HEK293 (cell line): Measurements from ENCODE around the gene METTL3.

ENCODE experiments used
- EGR2 ChIP-seq: fragments of 450-650 bp; formaldehyde crosslinking; IDR thresholded peaks from 2 replicates; pipeline ENCODE4 v1.5.1; 2016; ENCODE audit warnings: low read depth, missing biosample characterization, missing genetic modification characterization
- GLIS2 ChIP-seq: fragments of 450-650 bp; formaldehyde crosslinking; IDR thresholded peaks from 2 replicates; pipeline ENCODE4 v1.5.1; 2016; ENCODE audit warnings: missing biosample characterization, missing genetic modification characterization
- KLF8 ChIP-seq: fragments of 450-650 bp; formaldehyde crosslinking; IDR thresholded peaks from 2 replicates; pipeline ENCODE4 v1.5.1; 2016; ENCODE audit warnings: missing biosample characterization, missing genetic modification characterization
- OSR2 ChIP-seq: fragments of 450-650 bp; formaldehyde crosslinking; IDR thresholded peaks from 2 replicates; pipeline ENCODE4 v1.5.1; 2016; ENCODE audit warnings: missing biosample characterization, missing genetic modification characterization
- SP2 ChIP-seq: fragments of 450-650 bp; formaldehyde crosslinking; IDR thresholded peaks from 2 replicates; pipeline ENCODE4 v1.5.1; 2016; ENCODE audit warnings: missing biosample characterization, missing genetic modification characterization
- ZBTB20 ChIP-seq: fragments of 450-650 bp; formaldehyde crosslinking; IDR thresholded peaks from 2 replicates; pipeline ENCODE4 v1.5.1; 2016; ENCODE audit warnings: missing biosample characterization, missing genetic modification characterization
- ZBTB21 ChIP-seq: fragments of 450-650 bp; formaldehyde crosslinking; IDR thresholded peaks from 2 replicates; pipeline ENCODE4 v1.5.1; 2017; ENCODE audit warnings: missing biosample characterization, missing genetic modification characterization
- ZBTB7A ChIP-seq: fragments of 450-650 bp; formaldehyde crosslinking; IDR thresholded peaks from 2 replicates; pipeline ENCODE4 v1.5.1; 2016; ENCODE audit warnings: low read depth, missing biosample characterization, missing genetic modification characterization
- ZIC2 ChIP-seq: fragments of 450-650 bp; formaldehyde crosslinking; IDR thresholded peaks from 2 replicates; pipeline ENCODE4 v1.5.1; 2016; ENCODE audit warnings: missing biosample characterization, missing genetic modification characterization
- ZNF114 ChIP-seq: fragments of 450-650 bp; formaldehyde crosslinking; IDR thresholded peaks from 2 replicates; pipeline ENCODE4 v1.5.0; 2017; ENCODE audit warnings: missing biosample characterization, missing genetic modification characterization
- ZNF155 ChIP-seq: fragments of 450-650 bp; formaldehyde crosslinking; IDR thresholded peaks from 2 replicates; pipeline ENCODE4 v1.5.1; 2016; ENCODE audit warnings: missing biosample characterization, missing genetic modification characterization
- ZNF157 ChIP-seq: fragments of 450-650 bp; formaldehyde crosslinking; IDR thresholded peaks from 2 replicates; pipeline ENCODE4 v1.5.1; 2016; ENCODE audit warnings: missing biosample characterization, missing genetic modification characterization
- ZNF16 ChIP-seq: fragments of 450-650 bp; formaldehyde crosslinking; IDR thresholded peaks from 2 replicates; pipeline ENCODE4 v1.5.1; 2016; ENCODE audit warnings: low read depth, missing biosample characterization, missing genetic modification characterization
- ZNF202 ChIP-seq: fragments of 450-650 bp; formaldehyde crosslinking; IDR thresholded peaks from 2 replicates; pipeline ENCODE4 v1.5.1; 2016; ENCODE audit warnings: missing biosample characterization, missing genetic modification characterization, borderline replicate concordance
- ZNF335 ChIP-seq: fragments of 450-650 bp; formaldehyde crosslinking; conservative IDR thresholded peaks from 2 replicates; pipeline ENCODE4 v1.5.1; 2016; ENCODE audit warnings: missing biosample characterization, missing genetic modification characterization
- ZNF394 ChIP-seq: fragments of 450-650 bp; formaldehyde crosslinking; IDR thresholded peaks from 2 replicates; pipeline ENCODE4 v1.5.1; 2016; ENCODE audit warnings: missing biosample characterization, missing genetic modification characterization, mild to moderate bottlenecking, moderate library complexity, borderline replicate concordance
- ZNF514 ChIP-seq: fragments of 450-650 bp; formaldehyde crosslinking; IDR thresholded peaks from 2 replicates; pipeline ENCODE4 v1.5.1; 2016; ENCODE audit warnings: missing biosample characterization, missing genetic modification characterization
- ZNF610 ChIP-seq: fragments of 450-650 bp; formaldehyde crosslinking; IDR thresholded peaks from 2 replicates; pipeline ENCODE4 v1.5.1; 2016; ENCODE audit warnings: missing biosample characterization, missing genetic modification characterization, borderline replicate concordance
- ZNF624 ChIP-seq: fragments of 450-650 bp; formaldehyde crosslinking; IDR thresholded peaks from 2 replicates; pipeline ENCODE4 v1.5.1; 2017; ENCODE audit warnings: missing biosample characterization, missing genetic modification characterization
- ZNF660 ChIP-seq: fragments of 450-650 bp; IDR thresholded peaks from 2 replicates; pipeline ENCODE4 v1.5.1; 2018; ENCODE audit warnings: missing biosample characterization, mild to moderate bottlenecking, missing genetic modification characterization
- ZNF664 ChIP-seq: fragments of 450-650 bp; formaldehyde crosslinking; IDR thresholded peaks from 2 replicates; pipeline ENCODE4 v1.5.1; 2016; ENCODE audit warnings: missing biosample characterization, missing genetic modification characterization
- TF ChIP-seq, protein P1 (sequence below): fragments of 450-650 bp; formaldehyde crosslinking; IDR thresholded peaks from 2 replicates; pipeline ENCODE4 v1.5.1; 2016; ENCODE audit warnings: missing biosample characterization, missing genetic modification characterization
- TF ChIP-seq, protein P2 (sequence below): fragments of 450-650 bp; formaldehyde crosslinking; IDR thresholded peaks from 2 replicates; pipeline ENCODE4 v1.5.1; 2016; ENCODE audit warnings: missing biosample characterization, missing genetic modification characterization
- TF ChIP-seq, protein P3 (sequence below): fragments of 450-650 bp; formaldehyde crosslinking; conservative IDR thresholded peaks from 2 replicates; pipeline ENCODE4 v1.5.1; 2016; ENCODE audit warnings: low read depth, missing biosample characterization, missing genetic modification characterization
- TF ChIP-seq, protein P4 (sequence below): fragments of 450-650 bp; formaldehyde crosslinking; IDR thresholded peaks from 2 replicates; pipeline ENCODE4 v1.5.1; 2016; ENCODE audit warnings: missing biosample characterization, missing genetic modification characterization

The METTL3 gene

DNA sequence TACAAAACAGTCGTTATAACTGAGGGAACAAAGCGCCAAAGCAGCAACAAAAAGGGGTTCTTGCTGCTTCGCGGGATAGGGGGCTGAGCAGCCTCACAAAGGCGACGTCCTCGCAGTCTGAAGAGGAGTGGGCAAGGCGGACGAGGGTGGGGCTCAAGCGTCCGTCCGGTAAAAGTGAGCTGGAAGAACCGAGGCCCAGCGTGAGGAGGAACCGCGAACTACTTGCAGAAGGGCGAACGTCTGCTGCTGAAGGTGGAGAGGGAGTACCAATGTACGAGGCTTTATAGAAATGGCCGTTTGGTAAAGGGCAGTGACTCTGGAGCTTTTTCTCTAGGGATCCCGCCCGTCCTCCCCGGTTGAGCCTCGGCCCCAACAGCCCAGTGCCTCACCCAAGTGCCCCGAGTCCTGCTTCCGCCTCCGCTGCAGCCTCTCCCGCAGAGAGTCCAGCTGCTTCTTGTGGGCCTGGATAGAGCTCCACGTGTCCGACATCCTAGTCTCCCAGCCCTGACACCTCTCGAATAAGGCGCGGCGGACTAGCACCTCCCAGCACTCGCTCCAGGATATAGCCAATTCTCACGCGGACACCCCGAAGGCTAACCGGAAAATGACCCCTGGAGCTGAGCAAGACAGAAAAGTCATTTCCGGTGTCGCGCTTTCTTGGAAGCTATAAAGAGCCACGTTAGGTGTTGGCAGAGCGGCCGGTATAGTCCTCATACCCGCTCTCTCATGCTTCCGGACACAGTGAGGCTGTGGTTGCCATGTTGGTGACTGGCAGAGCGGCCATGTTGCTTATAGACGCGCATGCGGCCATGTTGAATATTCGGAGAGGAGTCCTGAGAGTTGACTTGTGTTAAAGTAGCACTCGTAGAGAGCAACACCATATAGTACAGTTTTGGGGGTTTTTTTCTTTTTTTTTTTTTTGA lies at the start of gene METTL3 (continued):
- TF ChIP-seq ZNF664 (tag by site-specific recombination) = no peak
- TF ChIP-seq SP2 (tag by site-specific recombination) = peak; percentile 86
- peak; percentile 57 for TF ChIP-seq ZBTB20 (tag by site-specific recombination)
- no peak for TF ChIP-seq OSR2 (tag by site-specific recombination)
- TF ChIP-seq ZNF114 (tag by site-specific recombination) = no peak
- TF ChIP-seq, protein P1, sequence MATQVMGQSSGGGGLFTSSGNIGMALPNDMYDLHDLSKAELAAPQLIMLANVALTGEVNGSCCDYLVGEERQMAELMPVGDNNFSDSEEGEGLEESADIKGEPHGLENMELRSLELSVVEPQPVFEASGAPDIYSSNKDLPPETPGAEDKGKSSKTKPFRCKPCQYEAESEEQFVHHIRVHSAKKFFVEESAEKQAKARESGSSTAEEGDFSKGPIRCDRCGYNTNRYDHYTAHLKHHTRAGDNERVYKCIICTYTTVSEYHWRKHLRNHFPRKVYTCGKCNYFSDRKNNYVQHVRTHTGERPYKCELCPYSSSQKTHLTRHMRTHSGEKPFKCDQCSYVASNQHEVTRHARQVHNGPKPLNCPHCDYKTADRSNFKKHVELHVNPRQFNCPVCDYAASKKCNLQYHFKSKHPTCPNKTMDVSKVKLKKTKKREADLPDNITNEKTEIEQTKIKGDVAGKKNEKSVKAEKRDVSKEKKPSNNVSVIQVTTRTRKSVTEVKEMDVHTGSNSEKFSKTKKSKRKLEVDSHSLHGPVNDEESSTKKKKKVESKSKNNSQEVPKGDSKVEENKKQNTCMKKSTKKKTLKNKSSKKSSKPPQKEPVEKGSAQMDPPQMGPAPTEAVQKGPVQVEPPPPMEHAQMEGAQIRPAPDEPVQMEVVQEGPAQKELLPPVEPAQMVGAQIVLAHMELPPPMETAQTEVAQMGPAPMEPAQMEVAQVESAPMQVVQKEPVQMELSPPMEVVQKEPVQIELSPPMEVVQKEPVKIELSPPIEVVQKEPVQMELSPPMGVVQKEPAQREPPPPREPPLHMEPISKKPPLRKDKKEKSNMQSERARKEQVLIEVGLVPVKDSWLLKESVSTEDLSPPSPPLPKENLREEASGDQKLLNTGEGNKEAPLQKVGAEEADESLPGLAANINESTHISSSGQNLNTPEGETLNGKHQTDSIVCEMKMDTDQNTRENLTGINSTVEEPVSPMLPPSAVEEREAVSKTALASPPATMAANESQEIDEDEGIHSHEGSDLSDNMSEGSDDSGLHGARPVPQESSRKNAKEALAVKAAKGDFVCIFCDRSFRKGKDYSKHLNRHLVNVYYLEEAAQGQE = 0 out of 2 replicates have a peak, but pooled peaks have one; percentile 16
- TF ChIP-seq ZNF155 (tag by site-specific recombination) = no peak
- peak; percentile 64 for TF ChIP-seq ZIC2 (tag by site-specific recombination)
- TF ChIP-seq EGR2 = no peak
- no peak for TF ChIP-seq ZNF157 (tag by site-specific recombination)
- TF ChIP-seq, protein P2, sequence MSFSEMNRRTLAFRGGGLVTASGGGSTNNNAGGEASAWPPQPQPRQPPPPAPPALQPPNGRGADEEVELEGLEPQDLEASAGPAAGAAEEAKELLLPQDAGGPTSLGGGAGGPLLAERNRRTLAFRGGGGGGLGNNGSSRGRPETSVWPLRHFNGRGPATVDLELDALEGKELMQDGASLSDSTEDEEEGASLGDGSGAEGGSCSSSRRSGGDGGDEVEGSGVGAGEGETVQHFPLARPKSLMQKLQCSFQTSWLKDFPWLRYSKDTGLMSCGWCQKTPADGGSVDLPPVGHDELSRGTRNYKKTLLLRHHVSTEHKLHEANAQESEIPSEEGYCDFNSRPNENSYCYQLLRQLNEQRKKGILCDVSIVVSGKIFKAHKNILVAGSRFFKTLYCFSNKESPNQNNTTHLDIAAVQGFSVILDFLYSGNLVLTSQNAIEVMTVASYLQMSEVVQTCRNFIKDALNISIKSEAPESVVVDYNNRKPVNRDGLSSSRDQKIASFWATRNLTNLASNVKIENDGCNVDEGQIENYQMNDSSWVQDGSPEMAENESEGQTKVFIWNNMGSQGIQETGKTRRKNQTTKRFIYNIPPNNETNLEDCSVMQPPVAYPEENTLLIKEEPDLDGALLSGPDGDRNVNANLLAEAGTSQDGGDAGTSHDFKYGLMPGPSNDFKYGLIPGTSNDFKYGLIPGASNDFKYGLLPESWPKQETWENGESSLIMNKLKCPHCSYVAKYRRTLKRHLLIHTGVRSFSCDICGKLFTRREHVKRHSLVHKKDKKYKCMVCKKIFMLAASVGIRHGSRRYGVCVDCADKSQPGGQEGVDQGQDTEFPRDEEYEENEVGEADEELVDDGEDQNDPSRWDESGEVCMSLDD (tag by site-specific recombination) = peak; percentile 80
- peak; percentile 76 for TF ChIP-seq ZBTB21 (tag by site-specific recombination)
- TF ChIP-seq ZNF610 = no peak; the same call in 1 of the 2 replicates
- no peak for TF ChIP-seq ZNF202 (tag by site-specific recombination)
- peak; percentile 48; the same call in 1 of the 2 replicates for TF ChIP-seq GLIS2 (tag by site-specific recombination)
- TF ChIP-seq ZNF514 (tag by site-specific recombination) = no peak
- no peak for TF ChIP-seq ZNF16 (tag by site-specific recombination)
- TF ChIP-seq ZNF394 (tag by site-specific recombination) = no peak; the same call in 1 of the 2 replicates
- TF ChIP-seq, protein P3, sequence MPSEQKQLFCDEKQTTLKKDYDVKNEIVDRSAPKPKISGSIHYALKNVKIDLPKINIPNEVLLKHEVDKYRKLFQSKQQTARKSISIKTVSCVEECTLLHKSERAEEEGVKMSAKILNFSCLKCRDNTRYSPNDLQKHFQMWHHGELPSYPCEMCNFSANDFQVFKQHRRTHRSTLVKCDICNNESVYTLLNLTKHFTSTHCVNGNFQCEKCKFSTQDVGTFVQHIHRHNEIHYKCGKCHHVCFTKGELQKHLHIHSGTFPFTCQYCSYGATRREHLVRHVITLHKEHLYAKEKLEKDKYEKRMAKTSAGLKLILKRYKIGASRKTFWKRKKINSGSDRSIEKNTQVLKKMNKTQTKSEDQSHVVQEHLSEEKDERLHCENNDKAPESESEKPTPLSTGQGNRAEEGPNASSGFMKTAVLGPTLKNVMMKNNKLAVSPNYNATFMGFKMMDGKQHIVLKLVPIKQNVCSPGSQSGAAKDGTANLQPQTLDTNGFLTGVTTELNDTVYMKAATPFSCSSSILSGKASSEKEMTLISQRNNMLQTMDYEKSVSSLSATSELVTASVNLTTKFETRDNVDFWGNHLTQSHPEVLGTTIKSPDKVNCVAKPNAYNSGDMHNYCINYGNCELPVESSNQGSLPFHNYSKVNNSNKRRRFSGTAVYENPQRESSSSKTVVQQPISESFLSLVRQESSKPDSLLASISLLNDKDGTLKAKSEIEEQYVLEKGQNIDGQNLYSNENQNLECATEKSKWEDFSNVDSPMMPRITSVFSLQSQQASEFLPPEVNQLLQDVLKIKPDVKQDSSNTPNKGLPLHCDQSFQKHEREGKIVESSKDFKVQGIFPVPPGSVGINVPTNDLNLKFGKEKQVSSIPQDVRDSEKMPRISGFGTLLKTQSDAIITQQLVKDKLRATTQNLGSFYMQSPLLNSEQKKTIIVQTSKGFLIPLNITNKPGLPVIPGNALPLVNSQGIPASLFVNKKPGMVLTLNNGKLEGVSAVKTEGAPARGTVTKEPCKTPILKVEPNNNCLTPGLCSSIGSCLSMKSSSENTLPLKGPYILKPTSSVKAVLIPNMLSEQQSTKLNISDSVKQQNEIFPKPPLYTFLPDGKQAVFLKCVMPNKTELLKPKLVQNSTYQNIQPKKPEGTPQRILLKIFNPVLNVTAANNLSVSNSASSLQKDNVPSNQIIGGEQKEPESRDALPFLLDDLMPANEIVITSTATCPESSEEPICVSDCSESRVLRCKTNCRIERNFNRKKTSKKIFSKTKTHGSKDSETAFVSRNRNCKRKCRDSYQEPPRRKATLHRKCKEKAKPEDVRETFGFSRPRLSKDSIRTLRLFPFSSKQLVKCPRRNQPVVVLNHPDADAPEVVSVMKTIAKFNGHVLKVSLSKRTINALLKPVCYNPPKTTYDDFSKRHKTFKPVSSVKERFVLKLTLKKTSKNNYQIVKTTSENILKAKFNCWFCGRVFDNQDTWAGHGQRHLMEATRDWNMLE (tag by site-specific recombination) = peak; percentile 99
- TF ChIP-seq ZNF660 (tag by site-specific recombination) = no peak
- TF ChIP-seq, protein P4, sequence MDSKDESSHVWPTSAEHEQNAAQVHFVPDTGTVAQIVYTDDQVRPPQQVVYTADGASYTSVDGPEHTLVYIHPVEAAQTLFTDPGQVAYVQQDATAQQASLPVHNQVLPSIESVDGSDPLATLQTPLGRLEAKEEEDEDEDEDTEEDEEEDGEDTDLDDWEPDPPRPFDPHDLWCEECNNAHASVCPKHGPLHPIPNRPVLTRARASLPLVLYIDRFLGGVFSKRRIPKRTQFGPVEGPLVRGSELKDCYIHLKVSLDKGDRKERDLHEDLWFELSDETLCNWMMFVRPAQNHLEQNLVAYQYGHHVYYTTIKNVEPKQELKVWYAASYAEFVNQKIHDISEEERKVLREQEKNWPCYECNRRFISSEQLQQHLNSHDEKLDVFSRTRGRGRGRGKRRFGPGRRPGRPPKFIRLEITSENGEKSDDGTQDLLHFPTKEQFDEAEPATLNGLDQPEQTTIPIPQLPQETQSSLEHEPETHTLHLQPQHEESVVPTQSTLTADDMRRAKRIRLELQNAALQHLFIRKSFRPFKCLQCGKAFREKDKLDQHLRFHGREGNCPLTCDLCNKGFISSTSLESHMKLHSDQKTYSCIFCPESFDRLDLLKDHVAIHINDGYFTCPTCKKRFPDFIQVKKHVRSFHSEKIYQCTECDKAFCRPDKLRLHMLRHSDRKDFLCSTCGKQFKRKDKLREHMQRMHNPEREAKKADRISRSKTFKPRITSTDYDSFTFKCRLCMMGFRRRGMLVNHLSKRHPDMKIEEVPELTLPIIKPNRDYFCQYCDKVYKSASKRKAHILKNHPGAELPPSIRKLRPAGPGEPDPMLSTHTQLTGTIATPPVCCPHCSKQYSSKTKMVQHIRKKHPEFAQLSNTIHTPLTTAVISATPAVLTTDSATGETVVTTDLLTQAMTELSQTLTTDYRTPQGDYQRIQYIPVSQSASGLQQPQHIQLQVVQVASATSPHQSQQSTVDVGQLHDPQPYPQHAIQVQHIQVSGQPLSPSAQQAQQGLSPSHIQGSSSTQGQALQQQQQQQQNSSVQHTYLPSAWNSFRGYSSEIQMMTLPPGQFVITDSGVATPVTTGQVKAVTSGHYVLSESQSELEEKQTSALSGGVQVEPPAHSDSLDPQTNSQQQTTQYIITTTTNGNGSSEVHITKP (tag by site-specific recombination) = no peak
- peak; percentile 86 for TF ChIP-seq ZNF335
- TF ChIP-seq ZBTB7A (tag by site-specific recombination) = no peak
- TF ChIP-seq ZNF624 (tag by site-specific recombination) = no peak
- peak; percentile 46 for TF ChIP-seq KLF8
